ENCODE results near the gene ALDH1A3. TPM values are rescaled to one million over a fixed set of nuclear protein-coding genes. Genes with fewer than 3 reads are reported as not detected.
A peak's percentile ranks its signal among the peaks of the same experiment; 100 is the strongest.

Gene ALDH1A3
- total RNA-seq, 1 donor from 2014 or later, result 10.9 TPM

DNA sequence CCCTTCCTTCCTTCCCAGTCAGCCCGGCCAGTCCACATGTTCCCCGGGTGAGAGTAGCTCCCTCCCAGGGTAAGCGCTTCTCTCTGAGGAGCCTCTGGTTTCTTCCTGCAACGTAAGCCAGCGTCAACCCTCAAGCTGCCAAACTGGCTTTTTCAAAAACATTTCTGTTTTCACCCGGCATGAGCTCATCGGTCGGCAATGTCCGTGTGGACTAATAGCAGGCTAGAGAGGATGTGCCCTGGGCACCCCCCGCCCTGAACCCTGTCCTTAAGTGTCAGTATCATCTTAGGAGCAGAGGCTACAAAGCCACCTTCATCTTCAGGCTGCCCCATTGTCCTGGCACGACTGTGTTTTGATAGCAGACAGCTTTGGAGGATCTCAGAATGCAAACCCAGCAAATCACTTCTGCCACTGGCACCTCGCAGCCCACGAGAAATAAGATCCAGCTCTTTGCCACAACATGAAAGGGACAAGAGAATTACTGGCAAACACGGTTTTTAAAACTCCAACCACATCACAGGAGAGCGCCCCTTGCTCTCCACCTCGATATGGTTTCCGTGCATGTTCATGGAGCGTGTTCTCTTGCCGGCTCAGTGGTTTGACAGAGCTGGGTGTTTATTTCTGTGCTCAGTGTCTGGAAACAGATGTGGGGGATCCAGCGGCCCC, 9.9 kb downstream of the ALDH1A3 start:
- intact Hi-C loops (cut with DNase I), result no loop called here
- DNase-seq (ENCODE audit: low spot score in 2 of 2), result peak in 1 of 2 donors; percentile 78
- no peaks in the 10 kb centered on the region for H3K9me3 ChIP-seq
- peak overlapping the region; percentile 19 to 39 for H3K4me3 ChIP-seq
- H3K27me3 ChIP-seq, result no peaks in the 10 kb centered on the region
- no peak for TF ChIP-seq CTCF (IDR thresholded peaks at IDR 0.05)
- peaks cover 0 to 14% of the 10 kb centered on the region in 2 donors for H3K4me1 ChIP-seq
- no peaks in the 10 kb centered on the region for H3K36me3 ChIP-seq
- H3K27ac ChIP-seq, result peak overlapping the region; percentile 1 to 45

DNA sequence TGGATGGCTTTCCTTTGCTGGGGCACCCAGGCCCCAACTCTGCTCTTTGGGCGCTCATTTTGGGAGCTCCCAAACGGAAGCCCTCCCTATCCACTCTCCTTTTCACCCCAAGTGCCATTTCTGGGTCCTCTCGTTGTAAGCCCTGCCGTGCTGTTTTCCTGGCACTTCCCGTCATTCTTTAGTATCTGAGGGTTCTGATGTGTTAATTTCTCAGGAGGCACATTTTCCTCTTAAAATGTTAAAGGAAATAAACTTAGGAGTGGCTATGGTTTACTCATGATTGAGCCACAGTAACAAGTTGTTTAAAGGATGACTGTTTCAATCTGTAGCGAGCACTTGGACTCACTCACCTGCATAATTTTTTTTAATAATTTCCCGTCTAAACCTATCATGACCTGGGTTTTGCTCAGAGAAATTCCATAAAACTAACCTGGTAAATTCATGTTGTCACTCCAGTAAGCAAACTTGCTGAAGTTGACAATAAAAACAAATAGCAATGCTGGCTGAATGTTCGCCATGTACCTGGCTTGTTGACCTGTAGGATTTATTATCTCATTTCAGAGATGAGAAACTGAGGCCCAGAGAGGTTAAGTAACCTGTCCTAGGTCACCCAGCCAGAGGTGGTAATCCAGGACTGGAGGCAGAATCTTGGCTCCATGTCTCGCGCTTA, 10.6 kb downstream of the ALDH1A3 start:
- intact Hi-C loops (cut with DNase I), result no loop called here
- no peak overlapping the region for H3K4me3 ChIP-seq
- no peaks in the 10 kb centered on the region for H3K36me3 ChIP-seq
- no peak for TF ChIP-seq CTCF (IDR thresholded peaks at IDR 0.05)
- no peaks in the 10 kb centered on the region for H3K27me3 ChIP-seq
- H3K9me3 ChIP-seq, result no peaks in the 10 kb centered on the region
- peak overlapping the region in 1 of 2 donors; percentile 45 for H3K27ac ChIP-seq
- peaks cover 0 to 18% of the 10 kb centered on the region in 2 donors for H3K4me1 ChIP-seq
- DNase-seq (ENCODE audit: low spot score in 2 of 2), result peak in 1 of 2 donors; percentile 11

DNA sequence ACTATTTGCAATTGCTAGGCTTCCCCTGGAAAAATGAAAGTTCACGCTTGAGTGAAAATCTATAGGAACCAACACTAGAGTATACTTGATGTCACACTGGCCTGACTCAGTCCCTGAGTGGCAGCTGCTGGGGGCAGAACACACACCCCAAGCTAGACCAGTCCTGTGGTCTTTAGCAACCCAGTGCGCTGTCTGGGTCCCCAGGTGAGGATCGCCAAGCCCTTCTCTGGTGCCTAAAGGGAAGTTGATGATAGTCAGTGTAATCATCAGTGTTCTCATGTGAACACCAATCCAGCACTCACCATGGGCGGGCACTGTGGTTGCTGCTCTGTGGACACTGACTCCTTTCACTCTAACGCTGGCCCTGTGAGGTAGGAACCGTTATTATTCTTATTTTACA, 11.2 kb downstream of the ALDH1A3 start:
- H3K36me3 ChIP-seq, result no peaks in the 10 kb centered on the region
- no peak overlapping the region for H3K27ac ChIP-seq
- no peaks in the 10 kb centered on the region for H3K9me3 ChIP-seq
- peak in 1 of 2 donors; percentile 35 for DNase-seq (ENCODE audit: low spot score in 2 of 2)
- H3K4me1 ChIP-seq, result peaks cover 0 to 18% of the 10 kb centered on the region in 2 donors
- no peak overlapping the region for H3K4me3 ChIP-seq
- intact Hi-C loops (cut with DNase I), result no loop called here
- no peak for TF ChIP-seq CTCF (IDR thresholded peaks at IDR 0.05)
- no peaks in the 10 kb centered on the region for H3K27me3 ChIP-seq

- TF ChIP-seq CTCF (IDR thresholded peaks at IDR 0.05), result no peak
- Histone ChIP-seq H3K9me3 (no peaks in the 10 kb centered on the region), H3K27me3 (no peaks in the 10 kb centered on the region), H3K4me3 (no peak overlapping the region), H3K36me3 (no peaks in the 10 kb centered on the region), H3K4me1 (peaks cover 0 to 18% of the 10 kb centered on the region in 2 donors), H3K27ac (no peak overlapping the region)
- intact Hi-C loops (cut with DNase I), result no loop called here
- DNase-seq (ENCODE audit: low spot score in 2 of 2), result peak in 1 of 2 donors; percentile 50
Observed at GRCh38 chr15:100891307-100892012, 11.8 kb downstream of the ALDH1A3 start.

GRCh38 chr15:100892013-100892355, 12.4 kb downstream of the ALDH1A3 start:
- H3K9me3 ChIP-seq, result no peaks in the 10 kb centered on the region
- intact Hi-C loops (cut with DNase I), result no loop called here
- DNase-seq (ENCODE audit: low spot score in 2 of 2), result no peak
- no peaks in the 10 kb centered on the region for H3K36me3 ChIP-seq
- H3K27ac ChIP-seq, result no peak overlapping the region
- H3K4me1 ChIP-seq, result peaks cover 0 to 18% of the 10 kb centered on the region in 2 donors
- H3K4me3 ChIP-seq, result no peak overlapping the region
- no peaks in the 10 kb centered on the region for H3K27me3 ChIP-seq
- TF ChIP-seq CTCF (IDR thresholded peaks at IDR 0.05), result no peak

All from ascending aorta (tissue), 2 donors.